Measurements from ENCODE around the gene ZNF592. TPM values are rescaled to one million over a fixed set of nuclear protein-coding genes. Genes with fewer than 3 reads are reported as not detected.

The ZNF592 gene
- total RNA-seq, 1 experiment from 2014 or later: 49.6 TPM

GRCh38 chr15:84780492-84780891, 32.1 kb downstream of the ZNF592 start:
- intact Hi-C loops (cut with micrococcal nuclease; ENCODE audit: unreplicated experiment): no loop called here
- CTCF ChIA-PET: no interaction called here
- H3K4me1 Mint-ChIP-seq (ENCODE audit: low read depth, unreplicated experiment): no peaks in the 10 kb centered on the region
- TF ChIP-seq CTCF (IDR thresholded peaks at IDR 0.05; ENCODE audit: unreplicated experiment): no peak
- BruUV-seq (replicated peaks): no TSS peak
- H3K27ac Mint-ChIP-seq (ENCODE audit: unreplicated experiment): peak overlapping the region; percentile 21
- H3K9me3 Mint-ChIP-seq (ENCODE audit: low read depth, unreplicated experiment): no peaks in the 10 kb centered on the region
- no peak for DNase-seq
- H3K36me3 Mint-ChIP-seq (ENCODE audit: insufficient read depth, unreplicated experiment): peaks cover 56% of the 10 kb centered on the region
- no peak overlapping the region for H3K4me3 Mint-ChIP-seq (ENCODE audit: low read depth, unreplicated experiment)
- no peaks in the 10 kb centered on the region for H3K27me3 Mint-ChIP-seq (ENCODE audit: unreplicated experiment)

- no TSS peak for BruUV-seq (replicated peaks)
- peaks cover 7% of the 10 kb centered on the region for H3K4me1 Mint-ChIP-seq (ENCODE audit: low read depth, unreplicated experiment)
- DNase-seq: no peak
- H3K9me3 Mint-ChIP-seq (ENCODE audit: low read depth, unreplicated experiment): no peaks in the 10 kb centered on the region
- TF ChIP-seq CTCF (IDR thresholded peaks at IDR 0.05; ENCODE audit: unreplicated experiment): no peak
- CTCF ChIA-PET: no interaction called here
- H3K27me3 Mint-ChIP-seq (ENCODE audit: unreplicated experiment): no peaks in the 10 kb centered on the region
- peaks cover 56% of the 10 kb centered on the region for H3K36me3 Mint-ChIP-seq (ENCODE audit: insufficient read depth, unreplicated experiment)
- no peak overlapping the region for H3K27ac Mint-ChIP-seq (ENCODE audit: unreplicated experiment)
- intact Hi-C loops (cut with micrococcal nuclease; ENCODE audit: unreplicated experiment): no loop called here
- H3K4me3 Mint-ChIP-seq (ENCODE audit: low read depth, unreplicated experiment): no peak overlapping the region
Observed at GRCh38 chr15:84781495-84781894, 33.1 kb downstream of the ZNF592 start.

- H3K36me3 Mint-ChIP-seq (ENCODE audit: insufficient read depth, unreplicated experiment): peaks cover 54% of the 10 kb centered on the region
- H3K27me3 Mint-ChIP-seq (ENCODE audit: unreplicated experiment): no peaks in the 10 kb centered on the region
- no peaks in the 10 kb centered on the region for H3K9me3 Mint-ChIP-seq (ENCODE audit: low read depth, unreplicated experiment)
- H3K4me1 Mint-ChIP-seq (ENCODE audit: low read depth, unreplicated experiment): peaks cover 8% of the 10 kb centered on the region
- no TSS peak for BruUV-seq (replicated peaks)
- CTCF ChIA-PET: no interaction called here
- H3K27ac Mint-ChIP-seq (ENCODE audit: unreplicated experiment): no peak overlapping the region
- no peak for TF ChIP-seq CTCF (IDR thresholded peaks at IDR 0.05; ENCODE audit: unreplicated experiment)
- no peak for DNase-seq
- no peak overlapping the region for H3K4me3 Mint-ChIP-seq (ENCODE audit: low read depth, unreplicated experiment)
- intact Hi-C loops (cut with micrococcal nuclease; ENCODE audit: unreplicated experiment): no loop called here
Observed at GRCh38 chr15:84782346-84782745, 34.0 kb downstream of the ZNF592 start.

- Mint-ChIP-seq H3K36me3 (ENCODE audit: insufficient read depth, unreplicated experiment) (peaks cover 52% of the 10 kb centered on the region), H3K27ac (ENCODE audit: unreplicated experiment) (no peak overlapping the region)
Observed at GRCh38 chr15:84783493-84784251, 35.3 kb downstream of the ZNF592 start.

More at GRCh38 chr15:84783493-84784251, 35.3 kb downstream of the ZNF592 start:
- Mint-ChIP-seq H3K27me3 (ENCODE audit: unreplicated experiment) (no peaks in the 10 kb centered on the region), H3K9me3 (ENCODE audit: low read depth, unreplicated experiment) (no peaks in the 10 kb centered on the region), H3K4me1 (ENCODE audit: low read depth, unreplicated experiment) (peaks cover 8% of the 10 kb centered on the region), H3K4me3 (ENCODE audit: low read depth, unreplicated experiment) (no peak overlapping the region)
- intact Hi-C loops (cut with micrococcal nuclease; ENCODE audit: unreplicated experiment): no loop called here
- TSS peak; percentile 9 for BruUV-seq (replicated peaks)
- CTCF ChIA-PET: no interaction called here
- DNase-seq: no peak
- no peak for TF ChIP-seq CTCF (IDR thresholded peaks at IDR 0.05; ENCODE audit: unreplicated experiment)
